NCI-H82 treated with DMSO at 0.1 percent for 48 hours (cell line): Measurements from ENCODE around the gene MKKS.
"Not testable (repeated sequence)": the region's sequence is repeated elsewhere in the genome, so short reads cannot be mapped to it uniquely, and the experiment has no call there.

ENCODE experiments used
- DNase-seq: peaks from one replicate; lab custom pipeline; 2025; ENCODE audit not compliant: unreplicated experiment; lab: John Stamatoyannopoulos, UW

The MKKS gene

GRCh38 chr20:10449270-10449669, 15.2 kb upstream of the MKKS start:
- DNase-seq: no peak

GRCh38 chr20:10448270-10449156, 14.5 kb upstream of the MKKS start:
- peak; percentile 53 for DNase-seq

GRCh38 chr20:10447028-10447427, 13.0 kb upstream of the MKKS start:
- DNase-seq: no peak

- no peak for DNase-seq
Observed at GRCh38 chr20:10445758-10446157, 11.7 kb upstream of the MKKS start.

- DNase-seq: no peak
Observed at GRCh38 chr20:10443936-10444335, 9.9 kb upstream of the MKKS start.

GRCh38 chr20:10438217-10438616, 4.2 kb upstream of the MKKS start:
- no peak for DNase-seq

- DNase-seq: no peak
Observed at GRCh38 chr20:10436053-10436699, 2.2 kb upstream of the MKKS start.

- DNase-seq: peak; percentile 95
Observed at GRCh38 chr20:10434832-10435812, 1.1 kb upstream of the MKKS start, which contains the start of gene SLX4IP. Gene SLX4IP (plus strand): TSS chr20:10435305. CDS start chr20:10458205, 22,900 bp downstream.

- peak; percentile 92 for DNase-seq
Observed at GRCh38 chr20:10434467-10434831, 427 bp upstream of the MKKS start.

GRCh38 chr20:10433014-10433622, 904 bp downstream of the MKKS start:
- DNase-seq: no peak

- DNase-seq: no peak
Observed at GRCh38 chr20:10432079-10432478, 1.9 kb downstream of the MKKS start.

- no peak for DNase-seq
Observed at GRCh38 chr20:10430704-10431103, 3.3 kb downstream of the MKKS start.

GRCh38 chr20:10430000-10430466, 4.0 kb downstream of the MKKS start:
- DNase-seq: peak; percentile 40

- peak; percentile 40 for DNase-seq
Observed at GRCh38 chr20:10429443-10429981, 4.5 kb downstream of the MKKS start.

- DNase-seq: no peak
Observed at GRCh38 chr20:10428008-10428407, 6.0 kb downstream of the MKKS start.

- no peak for DNase-seq
Observed at GRCh38 chr20:10427060-10427692, 6.8 kb downstream of the MKKS start.

GRCh38 chr20:10423735-10424134, 10.3 kb downstream of the MKKS start:
- DNase-seq: no peak

GRCh38 chr20:10419550-10420133, 14.4 kb downstream of the MKKS start:
- no peak for DNase-seq

- not testable (repeated sequence) for DNase-seq
Observed at GRCh38 chr20:10417218-10417617, 16.8 kb downstream of the MKKS start.
